GM18517 (cell line): ENCODE results near the gene QSOX2.

Source experiments
- ATAC-seq: cut with Tn5 transposase; IDR thresholded peaks from one replicate; pipeline ENCODE4 v1.9.1; 2021; ENCODE audit warnings: mild to moderate bottlenecking, moderate library complexity; ENCODE audit not compliant: unreplicated experiment

Gene QSOX2

DNA sequence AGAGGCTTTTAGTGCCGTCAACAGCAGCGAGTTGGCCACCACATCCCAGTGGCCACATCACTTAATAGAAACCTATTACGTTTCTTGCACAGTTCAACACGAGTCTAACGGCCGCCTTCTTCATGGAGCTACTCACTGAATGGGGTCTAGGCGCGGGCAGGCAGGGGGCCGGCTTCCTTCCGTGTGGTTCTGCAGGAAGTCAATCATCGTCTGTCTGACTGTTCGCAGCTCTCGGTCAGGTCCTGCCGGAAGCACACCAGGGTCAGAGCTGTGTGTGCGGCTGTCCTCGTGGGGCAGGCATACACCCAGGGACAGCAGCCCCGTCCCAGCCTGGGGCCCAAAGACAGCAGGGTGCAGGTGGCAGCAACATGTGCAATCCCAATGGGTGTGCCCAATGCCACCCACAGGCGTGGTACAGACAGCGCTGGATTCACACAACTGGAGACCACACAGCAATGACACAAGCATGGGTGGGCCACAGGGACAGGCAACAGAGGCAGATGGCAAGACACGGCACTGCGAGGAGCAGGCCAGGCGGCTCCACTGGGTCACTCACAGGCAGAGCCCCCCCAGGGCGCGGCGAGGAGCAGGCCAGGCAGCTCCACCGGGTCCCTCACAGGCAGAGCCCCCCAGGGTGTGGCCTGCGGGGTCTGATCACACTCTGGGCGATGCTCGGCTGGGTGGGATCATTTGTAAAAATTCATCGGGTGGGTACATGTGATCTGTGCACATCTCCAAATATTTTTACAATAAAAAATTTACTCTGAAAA, 21.6 kb downstream of the QSOX2 start:
- ATAC-seq = no peak

DNA sequence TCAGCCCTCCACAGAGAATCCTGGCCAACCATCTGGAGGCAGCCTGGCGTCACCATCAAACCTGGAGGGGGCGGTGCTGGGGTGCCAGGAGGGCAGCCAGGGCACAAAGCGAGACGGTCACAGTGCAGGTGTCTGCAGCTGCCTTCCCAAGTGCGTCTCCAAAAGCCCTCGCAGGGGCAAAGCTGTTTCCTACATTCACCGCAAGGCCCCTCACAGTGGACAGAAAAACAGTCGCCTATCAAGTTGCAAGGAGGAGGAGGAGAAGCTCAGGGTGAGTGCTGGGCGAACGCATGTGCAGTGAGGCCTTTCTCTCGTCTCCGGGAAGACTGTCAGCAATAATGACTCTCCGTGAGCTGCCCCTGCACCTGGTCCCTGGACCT, 22.7 kb downstream of the QSOX2 start:
- no peak for ATAC-seq

DNA sequence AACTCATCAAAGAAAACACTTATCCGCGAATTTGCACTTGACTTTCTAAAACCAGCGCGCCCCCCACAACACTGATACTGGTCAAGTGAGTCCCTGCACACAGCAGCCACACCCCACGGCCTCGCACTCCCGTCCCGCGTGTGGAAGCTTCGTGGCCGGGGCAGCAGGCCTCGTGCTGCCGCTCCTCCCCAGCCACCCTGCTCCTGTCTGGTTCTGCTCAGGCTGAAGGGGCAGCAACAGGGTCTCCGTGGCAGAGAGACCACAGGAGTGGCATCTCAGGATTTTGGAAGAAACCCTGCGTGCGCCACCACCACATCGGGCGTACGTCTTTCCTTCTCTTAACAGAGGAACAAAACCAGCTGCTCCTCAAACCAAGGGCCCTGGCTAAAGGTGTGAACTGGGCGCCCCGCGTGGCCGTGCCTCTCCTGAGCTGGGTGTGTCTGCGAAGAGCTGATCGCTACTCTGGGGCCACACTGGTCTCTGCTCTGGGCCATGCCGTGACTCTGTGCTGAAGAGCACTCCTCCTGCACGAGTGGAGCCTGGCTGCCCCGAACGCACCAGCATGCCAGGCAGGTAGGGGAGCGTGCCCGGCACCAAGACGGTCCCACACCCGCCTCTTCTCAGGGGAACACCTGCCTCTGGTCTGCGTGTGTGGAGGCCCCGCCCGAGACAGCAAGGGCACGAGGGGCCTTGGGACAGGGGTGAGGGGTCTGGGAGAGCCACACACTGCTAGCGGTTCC, 23.3 kb downstream of the QSOX2 start:
- ATAC-seq = no peak

DNA sequence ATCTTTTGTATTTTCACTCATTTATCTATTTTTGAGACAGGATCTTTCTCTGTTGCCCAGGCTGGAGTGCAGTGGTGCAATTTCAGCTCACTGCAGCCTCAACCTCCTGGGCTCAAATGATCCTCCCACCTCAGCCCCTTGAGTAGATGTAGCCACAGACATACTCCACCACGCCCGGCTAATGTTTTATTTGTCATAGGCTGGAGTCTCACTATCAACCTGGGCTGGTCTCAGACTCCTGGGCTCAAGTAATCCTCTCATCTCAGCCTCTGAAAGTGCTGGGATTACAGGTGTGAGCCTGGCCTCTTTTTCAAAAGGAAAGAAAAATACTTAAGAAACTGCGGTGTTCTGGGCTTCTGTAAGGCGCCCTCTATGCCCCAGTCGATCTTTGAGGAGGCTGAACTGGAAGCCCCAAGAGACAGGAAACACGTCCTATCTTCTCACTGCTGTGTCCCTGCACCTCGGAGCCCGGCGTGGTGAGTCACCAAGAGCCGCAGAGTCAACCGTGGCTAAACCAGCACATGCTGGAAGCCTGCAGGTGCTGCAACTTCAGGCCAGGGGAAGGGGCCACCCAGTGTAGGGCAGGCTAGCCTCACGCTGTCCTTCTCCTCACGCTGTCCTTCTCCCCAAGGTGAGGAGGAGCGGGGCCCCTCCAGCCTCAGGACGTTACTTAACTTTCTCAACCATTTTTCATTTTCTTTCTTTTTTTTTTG, 25.4 kb downstream of the QSOX2 start:
- no peak for ATAC-seq

DNA sequence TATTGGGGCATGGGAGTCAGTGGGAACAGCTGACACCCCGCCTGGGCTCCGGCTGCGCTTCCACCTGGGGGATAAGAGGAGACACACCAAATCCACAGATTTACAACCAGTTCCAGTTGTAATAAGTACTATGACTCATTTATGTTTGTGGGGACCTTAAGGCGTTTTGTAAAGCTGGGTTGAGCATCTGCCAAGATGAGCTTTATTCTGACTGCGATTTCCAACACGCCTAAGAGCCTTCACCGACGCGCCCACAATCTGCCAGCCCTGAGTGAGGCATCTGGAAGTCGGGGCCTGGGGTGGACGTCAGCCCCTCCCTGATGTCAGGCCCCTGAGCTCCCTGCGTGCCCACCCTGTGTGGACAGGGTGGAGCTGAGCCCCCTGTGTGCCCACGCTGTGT, 26.3 kb downstream of the QSOX2 start:
- ATAC-seq = no peak

DNA sequence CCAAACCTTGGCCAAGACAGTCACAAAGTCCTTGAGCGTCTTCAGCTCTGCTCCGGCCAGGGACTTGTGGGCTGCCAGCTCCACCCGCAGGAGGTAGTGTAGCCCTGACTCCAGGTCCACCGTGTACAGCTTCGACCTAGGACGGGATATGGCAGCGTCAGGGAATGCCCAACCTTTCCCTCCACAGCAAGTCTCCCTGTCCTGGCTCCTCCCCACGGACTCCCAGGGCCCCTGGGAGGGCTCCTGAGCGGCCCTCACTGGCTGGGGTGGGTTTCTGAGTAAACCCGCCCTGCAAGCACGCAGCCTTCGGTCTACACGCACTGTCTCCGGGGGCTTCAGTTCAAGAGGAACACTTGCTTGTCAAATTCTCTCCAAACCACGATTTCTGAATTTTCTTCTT, 26.9 kb downstream of the QSOX2 start:
- ATAC-seq = no peak

DNA sequence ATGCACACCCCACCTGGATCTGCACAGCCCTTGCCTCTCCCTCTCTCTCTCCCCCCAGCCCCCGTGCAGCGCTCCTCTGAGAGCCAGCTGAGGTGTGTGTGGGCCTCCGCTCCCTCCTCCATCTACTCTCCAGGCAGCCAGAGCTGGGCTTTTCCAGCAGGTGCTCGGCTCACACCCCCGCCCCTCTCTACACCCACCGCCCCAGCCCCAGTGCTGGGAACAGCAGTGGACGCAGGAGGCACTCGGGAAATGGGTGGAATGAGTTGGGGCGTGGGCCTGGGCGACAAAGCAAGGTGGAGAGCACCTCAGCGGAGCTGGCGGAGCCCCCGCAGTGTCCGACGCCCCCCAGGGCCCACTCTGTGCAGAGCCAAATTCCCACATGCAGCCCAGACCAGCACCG, 27.3 kb downstream of the QSOX2 start:
- no peak for ATAC-seq

DNA sequence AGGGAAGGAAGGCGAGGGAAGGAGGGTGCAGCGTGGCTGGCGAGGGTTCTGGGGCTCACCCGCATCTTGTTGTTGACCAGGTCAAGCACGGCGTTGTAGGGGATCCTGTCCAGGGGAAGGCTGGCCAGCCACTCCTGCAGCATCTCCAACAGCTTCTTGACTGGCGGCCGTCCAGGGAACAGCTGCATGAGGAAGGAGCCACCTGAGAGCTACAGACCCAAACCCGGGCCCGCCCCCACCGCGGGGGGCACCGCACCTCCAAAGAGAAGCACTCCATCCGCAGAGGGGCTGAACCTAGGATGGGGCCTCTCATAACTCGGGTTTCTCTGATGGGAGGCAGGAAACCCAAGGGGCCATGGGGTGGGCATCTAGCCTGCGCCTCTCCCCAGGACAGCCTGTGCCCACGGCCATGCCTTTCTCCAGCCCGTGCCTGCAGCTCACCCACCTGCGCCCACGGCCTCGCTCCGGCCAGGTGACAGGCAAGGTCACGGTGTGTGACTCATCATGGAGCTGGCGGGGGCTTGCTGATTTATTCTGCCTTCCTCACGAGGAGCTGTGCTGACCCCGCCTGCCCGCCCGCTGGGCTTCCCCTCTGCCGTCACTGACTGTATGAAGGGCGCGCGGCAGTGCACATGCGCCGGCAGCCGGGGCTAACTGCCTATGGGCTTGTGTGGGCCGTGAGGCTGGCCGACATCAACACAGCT, 28.9 kb downstream of the QSOX2 start:
- ATAC-seq = no peak

DNA sequence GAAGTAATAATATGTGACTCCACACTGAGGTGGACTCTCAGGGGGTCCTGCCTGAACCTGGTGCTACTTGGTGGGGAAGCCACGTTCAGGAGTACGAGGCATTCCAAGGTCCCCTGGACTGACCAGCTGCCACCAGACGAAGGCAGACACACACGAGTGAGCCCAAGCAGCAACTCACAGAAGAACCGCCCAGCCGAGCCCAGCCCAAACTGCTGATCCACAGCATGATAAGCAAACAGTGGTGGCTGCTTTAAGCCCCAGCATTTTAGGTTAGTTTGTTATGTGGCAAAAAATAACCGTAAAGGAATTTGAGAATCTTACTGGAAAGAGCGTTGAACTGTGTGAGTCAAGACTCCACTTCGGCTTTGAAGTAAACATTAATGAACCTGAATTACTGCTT, 31.9 kb downstream of the QSOX2 start:
- ATAC-seq = no peak

DNA sequence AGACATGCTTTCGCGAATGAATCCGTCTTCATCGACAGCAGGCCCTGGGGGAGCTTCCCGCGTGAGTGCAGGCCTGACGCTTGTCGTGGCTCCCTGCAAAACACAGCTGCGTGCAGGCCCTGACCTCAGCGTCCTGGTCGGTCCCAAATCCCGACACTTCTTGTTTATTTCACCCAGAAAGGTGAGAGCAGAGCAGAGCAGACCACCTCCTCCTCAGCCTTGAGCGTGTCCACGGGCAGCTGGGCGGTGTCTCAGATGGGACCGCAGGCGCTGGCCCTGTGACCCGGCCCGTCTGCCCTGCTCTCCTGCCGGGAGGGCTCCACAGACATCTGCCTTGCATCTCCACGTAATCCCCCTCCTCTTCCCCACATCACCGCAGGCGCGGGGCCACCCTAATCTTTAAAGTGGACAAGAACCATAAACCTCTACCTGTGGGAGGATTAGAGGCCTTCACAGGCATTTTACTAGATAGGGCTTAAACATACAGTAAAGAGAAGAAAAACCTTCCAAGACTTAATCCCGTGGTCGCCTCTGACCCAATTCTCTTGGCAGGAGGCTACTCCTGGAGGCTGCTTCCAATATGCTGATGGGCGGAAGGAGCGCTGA, 33.2 kb downstream of the QSOX2 start:
- ATAC-seq = no peak

DNA sequence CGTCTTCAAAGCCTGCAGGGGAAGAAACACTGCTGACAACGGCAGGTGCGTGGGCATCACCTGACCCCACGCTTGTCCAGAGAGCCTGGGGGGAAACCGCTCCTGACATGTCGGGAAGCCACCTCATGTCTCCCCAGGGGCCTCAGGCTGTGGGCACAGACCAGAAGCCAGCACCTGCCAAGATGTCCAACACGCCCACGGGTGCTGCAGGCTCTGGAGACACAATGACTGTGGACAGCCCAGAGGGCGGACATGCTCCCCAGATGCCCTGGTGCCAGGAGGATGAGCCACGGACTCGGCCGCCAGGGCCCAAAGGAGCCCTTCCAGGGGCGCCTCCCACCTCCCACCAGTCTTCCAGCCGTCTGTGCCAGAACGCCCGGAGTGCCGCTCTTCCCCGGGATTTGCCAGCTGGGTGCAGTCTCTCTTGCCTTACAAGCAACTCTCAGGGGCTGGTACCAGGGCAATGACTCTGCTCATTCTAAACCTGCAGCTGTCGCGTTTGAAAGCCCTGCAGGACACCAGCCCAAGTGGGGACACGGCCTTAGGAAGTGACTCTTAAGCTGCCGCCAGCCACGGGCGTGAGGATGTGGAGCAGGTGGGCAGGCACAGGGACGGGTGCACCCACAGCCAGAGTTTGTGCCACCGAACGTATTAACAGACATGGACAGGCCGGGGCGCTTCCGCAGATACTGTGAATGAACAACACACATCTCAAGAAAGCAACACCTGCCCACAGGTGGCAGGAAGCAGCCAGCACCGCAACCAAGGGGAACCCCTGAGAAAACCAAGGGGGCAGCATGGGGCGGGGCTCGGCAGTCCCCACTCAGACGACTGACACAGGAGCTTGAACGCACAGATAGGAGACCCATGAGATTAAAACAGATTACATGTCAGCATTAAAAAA, 33.9 kb downstream of the QSOX2 start:
- no peak for ATAC-seq

DNA sequence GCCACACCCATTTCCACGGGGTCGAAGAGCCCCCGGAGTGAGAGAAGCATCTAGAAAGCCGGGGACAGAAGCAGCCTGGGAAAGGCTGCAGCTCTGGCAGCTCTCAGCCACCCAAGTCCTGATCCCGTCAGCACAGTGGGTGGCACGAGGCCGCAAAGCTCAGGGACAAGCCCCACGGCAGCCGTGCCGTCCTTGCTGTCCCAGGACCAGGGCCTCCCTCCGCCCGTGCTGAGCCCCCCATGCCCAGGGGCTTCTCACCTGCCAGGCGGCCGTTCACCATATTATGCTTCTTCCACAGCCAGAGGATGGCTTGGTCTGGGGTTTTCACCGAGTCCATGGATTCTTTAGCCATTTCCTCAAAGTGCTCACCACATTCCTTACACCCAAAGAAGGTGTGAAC, 34.6 kb downstream of the QSOX2 start:
- no peak for ATAC-seq

DNA sequence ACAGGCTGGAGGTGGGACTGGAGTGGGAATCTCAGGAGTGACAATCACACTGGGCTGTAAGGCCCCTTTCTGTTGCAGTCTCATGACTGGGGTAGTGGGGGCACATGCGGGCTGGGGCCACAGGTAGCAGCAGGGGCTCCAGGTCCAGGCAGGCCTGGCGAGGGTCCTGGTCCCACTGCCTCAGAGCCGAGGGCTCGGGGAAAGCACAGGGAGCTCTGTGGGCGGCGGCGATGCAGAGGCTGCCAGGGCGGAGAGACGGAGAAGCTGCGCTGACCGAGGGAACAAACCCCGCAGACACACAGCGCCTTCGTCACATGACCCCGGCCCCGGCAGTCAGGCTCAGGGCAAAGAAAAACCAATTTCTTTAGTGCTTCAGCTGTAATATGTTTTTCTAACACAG, 35.3 kb downstream of the QSOX2 start:
- ATAC-seq = no peak

DNA sequence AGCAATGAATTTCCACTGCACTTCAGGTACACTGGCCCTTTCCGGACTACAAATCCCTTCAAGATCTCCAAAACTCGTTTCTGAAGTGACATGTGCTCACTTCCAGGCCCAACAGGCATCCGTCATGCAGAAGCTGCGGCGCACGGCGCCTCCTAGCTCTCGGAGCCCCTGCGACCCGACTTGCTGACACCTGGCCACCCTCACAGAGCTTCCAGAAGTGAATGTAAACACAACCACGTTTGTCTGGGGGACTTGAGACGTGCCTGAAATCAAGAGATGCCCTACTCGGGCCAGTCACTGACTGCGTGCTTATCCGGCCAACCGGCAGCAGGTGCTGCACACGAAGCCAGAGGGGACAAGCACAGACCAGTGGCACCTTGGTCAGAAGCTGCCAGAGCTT, 35.8 kb downstream of the QSOX2 start:
- no peak for ATAC-seq

DNA sequence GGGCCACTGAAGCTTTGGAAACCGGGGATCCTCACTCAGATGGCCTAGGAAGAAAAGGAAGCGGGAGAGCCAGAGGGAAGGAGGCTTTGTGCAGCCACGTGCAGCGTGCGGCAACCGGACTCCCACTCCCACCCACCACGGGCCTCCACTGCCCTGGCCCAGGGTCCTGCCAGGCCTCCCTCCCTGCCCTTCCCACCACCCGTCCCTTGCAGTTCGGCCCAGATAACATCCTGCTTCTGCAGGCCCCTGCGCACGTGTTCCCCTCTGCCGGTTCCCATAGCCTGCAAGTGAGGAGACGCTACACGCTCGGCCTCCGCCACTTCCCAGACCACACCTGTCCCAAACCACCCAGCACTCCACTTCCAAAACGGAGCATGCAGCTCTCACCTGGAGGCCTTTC, 36.4 kb downstream of the QSOX2 start:
- no peak for ATAC-seq

DNA sequence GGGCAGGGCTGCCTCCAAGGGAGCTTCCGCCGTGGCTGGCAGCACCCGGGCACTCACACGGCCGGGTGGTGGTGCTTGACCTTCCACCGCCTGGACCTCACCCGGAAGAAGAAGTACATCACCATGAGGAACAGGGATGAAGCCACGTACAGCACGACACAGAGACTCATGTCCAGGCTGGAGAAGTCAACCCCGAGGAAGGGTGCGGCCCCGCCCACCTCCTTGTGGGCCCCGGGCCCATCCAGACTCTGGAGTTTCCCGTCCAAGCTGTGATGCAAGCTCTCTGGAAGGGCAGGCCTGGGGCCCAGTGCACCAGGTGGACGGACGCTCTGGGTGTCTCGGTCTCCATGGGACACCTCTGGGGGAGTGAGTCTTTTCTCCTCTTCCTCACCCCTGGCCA, 36.9 kb downstream of the QSOX2 start:
- no peak for ATAC-seq

DNA sequence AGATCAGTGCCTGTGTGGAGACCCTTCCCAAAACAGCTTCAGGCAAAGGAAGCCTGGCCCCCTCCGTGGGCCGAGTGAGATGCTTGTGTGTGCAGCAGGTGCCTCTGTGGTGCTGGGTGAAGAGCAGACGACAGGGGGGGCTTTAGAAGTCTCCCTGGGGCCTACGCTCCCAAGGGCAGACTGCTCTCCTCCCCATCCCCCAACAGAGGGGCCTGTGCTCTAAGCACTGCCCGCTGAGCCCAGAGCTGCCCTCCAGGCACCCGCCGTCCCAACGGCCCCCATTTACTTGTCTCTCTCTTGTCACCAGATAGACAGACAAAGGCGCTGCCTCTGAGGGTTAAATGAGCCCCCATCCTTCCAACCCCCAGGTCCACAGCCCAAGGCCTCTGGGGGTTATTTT, 38.0 kb downstream of the QSOX2 start:
- no peak for ATAC-seq

DNA sequence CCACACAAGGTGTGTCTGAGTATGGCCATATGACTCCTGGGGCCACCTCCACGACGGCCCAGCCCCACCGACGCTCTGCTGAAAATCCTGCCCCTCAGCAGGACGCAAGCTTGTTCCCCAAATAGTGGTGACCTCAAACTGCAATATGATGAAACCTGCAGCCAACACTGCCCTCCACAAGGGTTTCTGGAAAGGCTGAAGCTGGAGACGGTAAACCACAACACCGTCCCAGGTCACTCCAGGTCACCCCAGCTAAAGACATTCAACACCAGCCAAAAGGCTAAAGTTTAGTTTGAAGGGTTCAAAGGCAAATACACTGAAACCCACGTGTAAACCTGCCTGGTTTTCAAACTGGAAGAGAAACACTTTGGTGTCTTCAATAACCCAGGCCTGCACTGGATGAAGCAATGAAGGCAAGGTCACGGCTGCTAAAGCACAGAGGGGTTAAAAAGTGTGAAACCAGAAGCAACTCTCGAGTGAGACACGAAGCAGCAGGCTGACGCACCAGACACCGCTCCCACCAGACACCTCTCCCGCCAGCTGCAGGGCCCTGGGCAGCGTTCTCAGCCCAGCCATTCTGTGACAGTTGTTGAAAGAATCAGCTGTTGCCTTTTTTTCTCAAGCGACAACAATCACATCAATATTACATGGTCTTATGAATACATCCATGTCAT, 38.9 kb downstream of the QSOX2 start:
- ATAC-seq = no peak

DNA sequence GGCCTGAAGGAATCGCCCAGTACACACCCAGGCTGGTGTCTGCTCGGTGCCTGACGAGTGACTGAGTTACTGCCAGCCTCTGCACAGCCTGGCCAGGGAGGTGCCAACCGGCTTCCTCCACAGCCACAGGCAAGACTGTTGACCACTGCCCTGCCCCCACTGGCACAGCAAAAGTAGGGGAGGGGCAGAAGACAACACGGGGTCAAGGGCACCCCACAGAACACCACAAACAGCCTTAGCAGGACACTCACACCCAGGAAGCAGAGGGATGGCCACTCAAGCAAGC, 40.0 kb downstream of the QSOX2 start:
- ATAC-seq = no peak
